ENCODE results near the gene MECP2. TPM values are rescaled to one million over a fixed set of nuclear protein-coding genes. Genes with fewer than 3 reads are reported as not detected.
"Not testable (repeated sequence)": the region's sequence is repeated elsewhere in the genome, so short reads cannot be mapped to it uniquely, and the experiment has no call there.

MECP2 gene
- total RNA-seq, 1 donor from 2014 or later: 58.2 TPM

DNA sequence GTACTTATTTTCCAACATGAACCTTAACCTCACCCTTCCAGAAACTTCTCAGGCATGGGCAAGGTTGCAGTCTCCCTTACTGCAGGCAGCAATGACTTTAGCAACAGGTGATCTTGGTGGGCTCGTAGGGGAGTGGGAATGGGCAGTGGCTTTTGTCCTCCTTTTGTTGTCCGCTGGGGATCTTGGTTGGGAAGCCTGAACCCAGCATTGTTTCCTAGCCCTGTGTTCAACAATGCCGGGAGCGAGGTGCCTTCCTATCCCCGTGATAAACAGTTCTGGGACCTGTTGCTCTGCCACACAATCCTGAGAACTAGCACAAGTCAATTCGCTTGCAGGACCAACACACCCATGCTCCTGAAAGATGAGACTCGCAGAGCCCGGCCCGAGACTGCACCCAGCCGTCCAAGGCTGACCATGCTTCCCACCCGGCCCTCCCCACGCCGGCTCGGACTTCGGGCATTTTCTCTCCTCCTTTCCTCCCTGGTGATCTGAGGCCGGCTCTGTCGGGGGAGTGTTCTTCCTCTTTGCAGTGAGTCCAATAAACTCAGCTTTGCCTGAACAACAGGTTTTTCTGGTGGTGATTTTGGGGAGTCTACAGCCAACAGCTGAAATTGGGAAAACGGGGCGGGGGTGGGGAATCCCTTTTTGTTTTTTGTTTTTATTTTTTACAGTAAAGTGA is 98.0 kb downstream of the MECP2 start:
- Mint-ChIP-seq H3K27ac (no peak overlapping the region), H3K27me3 (ENCODE audit: low read depth) (no peaks in the 10 kb centered on the region), H3K4me3 (ENCODE audit: low read depth) (no peak overlapping the region), H3K36me3 (ENCODE audit: low read depth) (peaks cover 8% of the 10 kb centered on the region), H3K4me1 (ENCODE audit: low read depth) (peaks cover 8% of the 10 kb centered on the region), H3K9me3 (no peaks in the 10 kb centered on the region)
- DNase-seq (ENCODE audit: low spot score): no peak
- intact Hi-C loops (cut with micrococcal nuclease): no loop called here

- Mint-ChIP-seq H3K27me3 (ENCODE audit: low read depth) (no peaks in the 10 kb centered on the region), H3K27ac (no peak overlapping the region), H3K4me3 (ENCODE audit: low read depth) (no peak overlapping the region), H3K9me3 (no peaks in the 10 kb centered on the region), H3K36me3 (ENCODE audit: low read depth) (no peaks in the 10 kb centered on the region), H3K4me1 (ENCODE audit: low read depth) (no peaks in the 10 kb centered on the region)
- no peak for DNase-seq (ENCODE audit: low spot score)
- intact Hi-C loops (cut with micrococcal nuclease): no loop called here
These were observed 102.0 kb downstream of the MECP2 start for GRCh38 chrX:153995504-153995903.

GRCh38 chrX:153994398-153994797 is 103.1 kb downstream of the MECP2 start:
- DNase-seq (ENCODE audit: low spot score); H3K4me1 Mint-ChIP-seq (ENCODE audit: low read depth); H3K27me3 Mint-ChIP-seq (ENCODE audit: low read depth); H3K4me3 Mint-ChIP-seq (ENCODE audit: low read depth); H3K9me3 Mint-ChIP-seq; intact Hi-C loops (cut with micrococcal nuclease); H3K36me3 Mint-ChIP-seq (ENCODE audit: low read depth); H3K27ac Mint-ChIP-seq: not testable (repeated sequence)

DNA sequence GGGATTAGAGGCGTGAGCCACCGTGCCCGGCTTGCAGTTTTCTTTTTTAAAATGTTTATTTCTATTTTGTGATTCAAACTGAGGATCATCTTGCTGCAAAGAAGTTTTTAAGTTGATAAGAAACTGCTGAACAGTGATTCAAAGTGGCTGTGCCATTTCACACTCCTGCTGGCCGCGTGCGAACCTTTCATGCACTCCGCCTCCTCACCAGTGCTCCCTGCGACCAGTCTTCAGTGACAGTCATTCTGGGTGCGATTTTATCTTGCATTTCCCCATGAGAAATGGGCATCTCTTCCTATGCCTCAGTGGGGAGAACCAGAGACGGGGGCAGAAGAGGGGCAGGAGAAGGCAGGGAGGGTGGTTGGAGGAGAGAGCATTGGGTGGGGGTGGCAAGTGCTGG is 103.5 kb downstream of the MECP2 start:
- no peaks in the 10 kb centered on the region for H3K27me3 Mint-ChIP-seq (ENCODE audit: low read depth)
- no peak overlapping the region for H3K27ac Mint-ChIP-seq
- peaks cover 3% of the 10 kb centered on the region for H3K4me1 Mint-ChIP-seq (ENCODE audit: low read depth)
- intact Hi-C loops (cut with micrococcal nuclease): no loop called here
- DNase-seq (ENCODE audit: low spot score): no peak
- H3K36me3 Mint-ChIP-seq (ENCODE audit: low read depth): no peaks in the 10 kb centered on the region
- no peaks in the 10 kb centered on the region for H3K9me3 Mint-ChIP-seq
- H3K4me3 Mint-ChIP-seq (ENCODE audit: low read depth): no peak overlapping the region

- DNase-seq (ENCODE audit: low spot score): no peak
- Mint-ChIP-seq H3K9me3 (no peaks in the 10 kb centered on the region), H3K4me1 (ENCODE audit: low read depth) (peaks cover 3% of the 10 kb centered on the region), H3K27ac (no peak overlapping the region), H3K4me3 (ENCODE audit: low read depth) (no peak overlapping the region), H3K27me3 (ENCODE audit: low read depth) (no peaks in the 10 kb centered on the region), H3K36me3 (ENCODE audit: low read depth) (no peaks in the 10 kb centered on the region)
- intact Hi-C loops (cut with micrococcal nuclease): no loop called here
These were observed 104.4 kb downstream of the MECP2 start for GRCh38 chrX:153993079-153993478.

- Mint-ChIP-seq H3K27ac (no peak overlapping the region), H3K4me1 (ENCODE audit: low read depth) (peaks cover 3% of the 10 kb centered on the region), H3K9me3 (no peaks in the 10 kb centered on the region), H3K27me3 (ENCODE audit: low read depth) (no peaks in the 10 kb centered on the region), H3K36me3 (ENCODE audit: low read depth) (no peaks in the 10 kb centered on the region), H3K4me3 (ENCODE audit: low read depth) (no peak overlapping the region)
- intact Hi-C loops (cut with micrococcal nuclease): no loop called here
- no peak for DNase-seq (ENCODE audit: low spot score)
These were observed 105.3 kb downstream of the MECP2 start for GRCh38 chrX:153992180-153992579.

- Mint-ChIP-seq H3K4me1 (ENCODE audit: low read depth) (peaks cover 3% of the 10 kb centered on the region), H3K4me3 (ENCODE audit: low read depth) (no peak overlapping the region), H3K9me3 (no peaks in the 10 kb centered on the region), H3K36me3 (ENCODE audit: low read depth) (no peaks in the 10 kb centered on the region), H3K27me3 (ENCODE audit: low read depth) (no peaks in the 10 kb centered on the region), H3K27ac (no peak overlapping the region)
- DNase-seq (ENCODE audit: low spot score): no peak
- intact Hi-C loops (cut with micrococcal nuclease): no loop called here
These were observed 106.4 kb downstream of the MECP2 start for GRCh38 chrX:153991013-153991580.

GRCh38 chrX:153989973-153990655 is 107.4 kb downstream of the MECP2 start:
- peaks cover 6% of the 10 kb centered on the region for H3K4me1 Mint-ChIP-seq (ENCODE audit: low read depth)
- intact Hi-C loops (cut with micrococcal nuclease): no loop called here
- H3K4me3 Mint-ChIP-seq (ENCODE audit: low read depth): no peak overlapping the region
- no peaks in the 10 kb centered on the region for H3K9me3 Mint-ChIP-seq
- no peaks in the 10 kb centered on the region for H3K36me3 Mint-ChIP-seq (ENCODE audit: low read depth)
- H3K27ac Mint-ChIP-seq: peak overlapping the region; percentile 49
- no peaks in the 10 kb centered on the region for H3K27me3 Mint-ChIP-seq (ENCODE audit: low read depth)
- DNase-seq (ENCODE audit: low spot score): no peak

DNA sequence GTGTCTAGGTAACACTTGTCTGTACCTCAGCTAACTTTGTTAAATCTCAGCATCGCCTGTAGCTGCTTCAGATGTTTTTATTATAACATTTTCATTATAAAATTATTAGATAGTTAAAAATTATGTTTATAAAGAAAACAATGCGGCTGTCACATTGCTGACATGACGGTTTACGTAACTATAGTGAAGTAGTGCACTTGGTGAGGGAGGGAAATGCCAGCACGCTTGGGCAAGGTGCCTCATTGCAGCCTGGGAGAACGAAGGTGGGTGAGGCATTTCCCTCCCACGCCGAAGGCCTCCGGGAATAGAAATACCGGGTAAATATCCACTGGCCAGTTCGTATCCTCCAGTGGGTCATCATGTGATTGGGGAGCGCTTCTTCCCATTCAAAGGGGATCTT is 109.0 kb downstream of the MECP2 start:
- intact Hi-C loops (cut with micrococcal nuclease): no loop called here
- Mint-ChIP-seq H3K27ac (no peak overlapping the region), H3K36me3 (ENCODE audit: low read depth) (no peaks in the 10 kb centered on the region)

DNA sequence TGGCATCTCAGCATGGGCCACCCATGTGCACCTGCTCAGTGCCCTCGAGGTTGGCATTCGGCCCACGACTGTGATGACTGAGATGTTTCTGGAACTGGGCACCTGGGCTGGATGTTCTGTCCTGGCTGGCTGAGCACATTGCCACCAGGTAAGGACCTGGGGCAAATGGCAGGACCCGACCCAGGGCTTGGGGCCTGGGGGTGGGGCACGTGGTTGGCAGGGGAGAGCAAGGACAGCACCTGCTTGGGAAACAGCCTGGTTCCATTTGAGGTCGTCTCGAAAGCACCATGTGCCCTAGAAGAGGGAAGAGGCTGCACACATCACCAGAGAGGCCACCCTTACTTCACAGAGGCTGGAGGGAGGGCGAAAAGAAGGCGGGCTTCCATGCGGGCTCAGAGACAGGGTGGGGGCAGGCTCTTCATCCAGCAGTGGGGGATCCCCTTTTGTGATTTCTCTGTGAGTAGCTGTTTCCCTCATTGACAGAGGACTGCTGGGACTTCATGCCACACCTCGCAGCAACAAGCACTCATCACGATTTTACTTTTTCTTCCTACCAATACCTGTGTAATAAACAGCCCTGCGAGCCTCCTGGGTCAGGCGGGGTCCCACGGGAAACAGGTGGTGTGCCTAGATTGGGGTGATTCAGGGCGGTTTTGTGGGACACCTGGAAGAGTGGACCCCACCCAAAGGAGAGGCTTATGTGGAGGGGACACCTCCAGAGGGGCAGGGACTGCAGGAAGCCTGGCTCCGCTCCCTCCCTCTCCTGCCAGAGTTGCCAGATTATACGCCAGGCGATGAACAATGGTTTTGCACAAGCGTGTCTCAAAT is 113.0 kb downstream of the MECP2 start:
- no peaks in the 10 kb centered on the region for H3K9me3 Mint-ChIP-seq
- peak overlapping the region; percentile 77 for H3K4me3 Mint-ChIP-seq (ENCODE audit: low read depth)
- peak overlapping the region; percentile 98 for H3K27ac Mint-ChIP-seq
- no peaks in the 10 kb centered on the region for H3K27me3 Mint-ChIP-seq (ENCODE audit: low read depth)
- peaks cover 35% of the 10 kb centered on the region for H3K4me1 Mint-ChIP-seq (ENCODE audit: low read depth)
- no peaks in the 10 kb centered on the region for H3K36me3 Mint-ChIP-seq (ENCODE audit: low read depth)
- intact Hi-C loops (cut with micrococcal nuclease): loop anchor here (5.0 kb wide), 1 partner anchor 33 kb away; the partner anchor contains the start of gene IRAK1
- no peak for DNase-seq (ENCODE audit: low spot score)

More for the DNA sequence above, 109.0 kb downstream of the MECP2 start:
- no peaks in the 10 kb centered on the region for H3K27me3 Mint-ChIP-seq (ENCODE audit: low read depth)
- H3K4me1 Mint-ChIP-seq (ENCODE audit: low read depth): peaks cover 17% of the 10 kb centered on the region
- no peaks in the 10 kb centered on the region for H3K9me3 Mint-ChIP-seq
- H3K4me3 Mint-ChIP-seq (ENCODE audit: low read depth): no peak overlapping the region
- no peak for DNase-seq (ENCODE audit: low spot score)

- H3K36me3 Mint-ChIP-seq (ENCODE audit: low read depth): no peaks in the 10 kb centered on the region
- no peak overlapping the region for H3K4me3 Mint-ChIP-seq (ENCODE audit: low read depth)
- H3K9me3 Mint-ChIP-seq: no peaks in the 10 kb centered on the region
- intact Hi-C loops (cut with micrococcal nuclease): loop anchor here (5.0 kb wide), 1 partner anchor 34 kb away; the partner anchor contains the start of gene IRAK1
- peak overlapping the region; percentile 98 for H3K27ac Mint-ChIP-seq
- no peaks in the 10 kb centered on the region for H3K27me3 Mint-ChIP-seq (ENCODE audit: low read depth)
- peaks cover 35% of the 10 kb centered on the region for H3K4me1 Mint-ChIP-seq (ENCODE audit: low read depth)
- DNase-seq (ENCODE audit: low spot score): no peak
These were observed 114.2 kb downstream of the MECP2 start for GRCh38 chrX:153983321-153983801.

GRCh38 chrX:153981771-153982533 is 115.6 kb downstream of the MECP2 start:
- peaks cover 35% of the 10 kb centered on the region for H3K4me1 Mint-ChIP-seq (ENCODE audit: low read depth)
- peak overlapping the region; percentile 55 for H3K4me3 Mint-ChIP-seq (ENCODE audit: low read depth)
- DNase-seq (ENCODE audit: low spot score): peak; percentile 74
- H3K27me3 Mint-ChIP-seq (ENCODE audit: low read depth): no peaks in the 10 kb centered on the region
- H3K27ac Mint-ChIP-seq: peak overlapping the region; percentile 98
- no peaks in the 10 kb centered on the region for H3K9me3 Mint-ChIP-seq
- intact Hi-C loops (cut with micrococcal nuclease): loop anchor here (5.0 kb wide), 1 partner anchor 35 kb away; the partner anchor contains the start of gene IRAK1
- H3K36me3 Mint-ChIP-seq (ENCODE audit: low read depth): no peaks in the 10 kb centered on the region
